Esophagus squamous epithelium (tissue), 5 donors: ENCODE measurements around the gene OR51V1. TPM values are rescaled to one million over a fixed set of nuclear protein-coding genes. Genes with fewer than 3 reads are reported as not detected.

Experiments
- DNase-seq: peaks from one replicate; lab custom pipeline; 2025; lab: John Stamatoyannopoulos, UW
- H3K27ac ChIP-seq, 4 donors: fragments of 200-600 bp; sonication (generic); one replicate each; pipeline ENCODE4 v1.5.1; 2016 to 2019; ENCODE audit warnings: mild to moderate bottlenecking in 1 of 4
- H3K27me3 ChIP-seq, 4 donors: fragments of 200-600 bp; sonication (generic); 1 replicate in 3 of 4; 2 replicates in 1 of 4; pipeline versions ENCODE4 v1.5.1 to v1.6.0; 2017 to 2021; ENCODE audit warnings: antibody characterized with exemption in 1 of 4
- H3K36me3 ChIP-seq, 3 donors: fragments of 200-600 bp; sonication (generic); one replicate each; pipeline ENCODE4 v1.5.1; 2016 to 2019
- H3K4me1 ChIP-seq, 3 donors: fragments of 200-600 bp; sonication (generic); one replicate each; pipeline ENCODE4 v1.5.1; 2017 to 2019
- H3K4me3 ChIP-seq, 4 donors: fragments of 200-600 bp; sonication (generic); 1 replicate in 3 of 4; 2 replicates in 1 of 4; pipeline ENCODE4 v1.5.1; 2016 to 2019; ENCODE audit warnings: mild to moderate bottlenecking in 2 of 4, moderate library complexity in 1 of 4
- H3K9me3 ChIP-seq, 3 donors: fragments of 200-600 bp; sonication (generic); one replicate each; pipeline ENCODE4 v1.5.1; 2016 to 2019
- CTCF ChIP-seq, 6 experiments: fragments of 450-650 bp in 4 of 6; fragments of 200-600 bp in 2 of 6; sonication (generic) in 2 of 6; IDR thresholded peaks; one replicate each; pipeline ENCODE4 v1.5.1; 2016 to 2019; ENCODE audit warnings: antibody characterized with exemption in 6 of 6, mild to moderate bottlenecking in 4 of 6, moderate library complexity in 4 of 6
- POLR2A ChIP-seq, 4 donors: fragments of 450-650 bp; IDR thresholded peaks; one replicate each; pipeline ENCODE4 v1.6.1; 2017; ENCODE audit warnings: antibody characterized with exemption in 4 of 4, mild to moderate bottlenecking in 4 of 4, moderate library complexity in 3 of 4
- WGBS, 2 donors: methylation state at CpG; one replicate each; pipeline ENCODE4 v1.1.5; 2018; 5-methylcytosine and 5-hydroxymethylcytosine counted together
- intact Hi-C: fragments of 100-400 bp; cut with DNase I; formaldehyde crosslinking; loops from one replicate; pipeline ENCODE4 v1.15.0; 2022
- total RNA-seq, 4 donors: library from RNA; depleted of rRNA; stranded (reverse); fragments of >200 nt; gene quantifications; one replicate each; pipeline ENCODE4 v1.1.0, GENCODE V29; 2016
- donor health status: DM: yes; HTN: yes; CAD: no.

OR51V1 gene
- total RNA-seq, 4 donors from 2014 or later = not detected

- WGBS, 2 donors = 37 to 52% methylated on average over 2 of the region's 2 CpGs
- intact Hi-C loops = no loop called here
- DNase-seq = no peak
- no peaks in the 10 kb centered on the region for H3K9me3 ChIP-seq
- H3K4me3 ChIP-seq = no peak within 1 kb of the TSS
- H3K36me3 ChIP-seq = no peaks in the 10 kb centered on the region
- TF ChIP-seq POLR2A (IDR thresholded peaks at IDR 0.05) = no peak
- TF ChIP-seq CTCF (IDR thresholded peaks at IDR 0.05) = no peak
- H3K27me3 ChIP-seq = no peaks in the 10 kb centered on the region
- no peaks in the 10 kb centered on the region for H3K4me1 ChIP-seq
- no peak within 1 kb of the TSS for H3K27ac ChIP-seq
Measured at GRCh38 chr11:5234381-5234834, 33.9 kb upstream of the OR51V1 start, which contains the start of gene HBD. HBD (minus strand) TSS chr11:5234483; CDS start chr11:5234433, 50 bp downstream.

- Histone ChIP-seq H3K27me3 (no peaks in the 10 kb centered on the region), H3K27ac (no peak overlapping the region), H3K36me3 (no peaks in the 10 kb centered on the region), H3K9me3 (no peaks in the 10 kb centered on the region), H3K4me1 (no peaks in the 10 kb centered on the region), H3K4me3 (no peak overlapping the region)
- 46 to 63% methylated on average over 1 of the region's 1 CpG for whole genome bisulfite sequencing, 2 donors
- no peak for TF ChIP-seq CTCF (IDR thresholded peaks at IDR 0.05)
- no peak for TF ChIP-seq POLR2A (IDR thresholded peaks at IDR 0.05)
- DNase-seq = no peak
- intact Hi-C loops = no loop called here
Measured at GRCh38 chr11:5233307-5233706, 32.8 kb upstream of the OR51V1 start.

- intact Hi-C loops = no loop called here
- Histone ChIP-seq H3K27me3 (no peaks in the 10 kb centered on the region), H3K4me3 (no peak overlapping the region), H3K27ac (no peak overlapping the region), H3K4me1 (no peaks in the 10 kb centered on the region), H3K36me3 (no peaks in the 10 kb centered on the region), H3K9me3 (no peaks in the 10 kb centered on the region)
- WGBS, 2 donors = 84 to 100% methylated on average over 2 of the region's 2 CpGs
- no peak for DNase-seq
- no peak for TF ChIP-seq POLR2A (IDR thresholded peaks at IDR 0.05)
- no peak for TF ChIP-seq CTCF (IDR thresholded peaks at IDR 0.05)
Measured at GRCh38 chr11:5232821-5233220, 32.3 kb upstream of the OR51V1 start.

- Histone ChIP-seq H3K27ac (no peak overlapping the region), H3K4me1 (no peaks in the 10 kb centered on the region), H3K36me3 (no peaks in the 10 kb centered on the region), H3K27me3 (no peaks in the 10 kb centered on the region), H3K4me3 (no peak overlapping the region), H3K9me3 (no peaks in the 10 kb centered on the region)
- TF ChIP-seq POLR2A (IDR thresholded peaks at IDR 0.05) (no peak), CTCF (IDR thresholded peaks at IDR 0.05) (no peak)
- intact Hi-C loops = no loop called here
- DNase-seq = no peak
- 62 to 65% methylated on average over 3 of the region's 3 CpGs for WGBS, 2 donors
Measured at GRCh38 chr11:5232176-5232575, 31.7 kb upstream of the OR51V1 start.

- no peaks in the 10 kb centered on the region for H3K9me3 ChIP-seq
- H3K27me3 ChIP-seq = no peaks in the 10 kb centered on the region
- H3K36me3 ChIP-seq = no peaks in the 10 kb centered on the region
- H3K4me1 ChIP-seq = no peaks in the 10 kb centered on the region
- intact Hi-C loops = no loop called here
- no peak overlapping the region for H3K4me3 ChIP-seq
- no peak for DNase-seq
- H3K27ac ChIP-seq = no peak overlapping the region
- TF ChIP-seq POLR2A (IDR thresholded peaks at IDR 0.05) (no peak), CTCF (IDR thresholded peaks at IDR 0.05) (no peak)
- WGBS, 2 donors = 85 to 92% methylated on average over 2 of the region's 2 CpGs
Measured at GRCh38 chr11:5231111-5231510, 30.6 kb upstream of the OR51V1 start.
